Heart left ventricle (tissue), 13 donors: Measurements from ENCODE around the gene TREML4.

Experiments
- CTCF ChIP-seq, 12 donors: fragments of 200-600 bp; sonication (generic) in 4 of 12; IDR thresholded peaks; one replicate each; pipeline versions ENCODE4 v1.5.0 to v1.8.0; 2018 to 2022; ENCODE audit warnings: antibody characterized with exemption in 12 of 12, mild to moderate bottlenecking in 5 of 12
- POLR2A ChIP-seq, 2 donors: fragments of 450-650 bp; IDR thresholded peaks; one replicate each; pipeline ENCODE4 v1.6.1; 2017; ENCODE audit warnings: antibody characterized with exemption in 2 of 2, mild to moderate bottlenecking in 2 of 2, moderate library complexity in 2 of 2
- donor health status: ischemic (EF 13 %, LVEDD 7.1; RV severe dilation, severe dysfunction).
- donor health status: DM: no; HTN: yes; CAD: no.
- donor health status: DM: no; HTN: no; CAD: no.
- donor health status: ischemic (EF 25% LVEDD 6.9; RV normal size, moderate dysfunction).
- donor health status: ischemic (EF 25% LVEDD 5.7; RV mildly dilated, moderate dysfunction).
- donor health status: ischemic (EF 35%, LVEDD 5.7; RV mildly dilated, moderate dysfunction).
- donor health status: nonischemic (EF 11% LVEDD 7.7; RV severe dilation, severe dysfunction).
- donor health status: DM: yes; HTN: yes; CAD: no.
- donor health status: PGD.
- donor health status: ischemic (EF 29% LVEDD 5.4; RV normal size, mild dysfunction).
- donor health status: nonischemic (EF 23%, LVEDD 6.1; RV moderate dilation, normal function).

- no peak for TF ChIP-seq CTCF (IDR thresholded peaks at IDR 0.05)
- no peak for TF ChIP-seq POLR2A (IDR thresholded peaks at IDR 0.05)
These were observed 27.6 kb downstream of the TREML4 start for GRCh38 chr6:41255638-41256246.
